AG10803 (cell line): ENCODE measurements around the gene PMFBP1.

Experiments used
- DNase-seq: peaks from one replicate; pipeline ENCODE4 v3.0.0; 2010; ENCODE audit warnings: low read depth
- H3K4me3 ChIP-seq: 2 replicates; pipeline ENCODE4 v1.5.1; 2011; ENCODE audit warnings: mild to moderate bottlenecking, low read length, control low read depth
- CTCF ChIP-seq: conservative IDR thresholded peaks from 2 replicates; pipeline ENCODE4 v1.5.1; 2011; ENCODE audit warnings: mild to moderate bottlenecking, low read length, control low read depth, inconsistent platforms

The PMFBP1 gene

GRCh38 chr16:72094266-72094610 lies 77.7 kb downstream of the PMFBP1 start:
- no peak for TF ChIP-seq CTCF
- DNase-seq: peak; percentile 8
- H3K4me3 ChIP-seq: peak overlapping the region; percentile 100

DNA sequence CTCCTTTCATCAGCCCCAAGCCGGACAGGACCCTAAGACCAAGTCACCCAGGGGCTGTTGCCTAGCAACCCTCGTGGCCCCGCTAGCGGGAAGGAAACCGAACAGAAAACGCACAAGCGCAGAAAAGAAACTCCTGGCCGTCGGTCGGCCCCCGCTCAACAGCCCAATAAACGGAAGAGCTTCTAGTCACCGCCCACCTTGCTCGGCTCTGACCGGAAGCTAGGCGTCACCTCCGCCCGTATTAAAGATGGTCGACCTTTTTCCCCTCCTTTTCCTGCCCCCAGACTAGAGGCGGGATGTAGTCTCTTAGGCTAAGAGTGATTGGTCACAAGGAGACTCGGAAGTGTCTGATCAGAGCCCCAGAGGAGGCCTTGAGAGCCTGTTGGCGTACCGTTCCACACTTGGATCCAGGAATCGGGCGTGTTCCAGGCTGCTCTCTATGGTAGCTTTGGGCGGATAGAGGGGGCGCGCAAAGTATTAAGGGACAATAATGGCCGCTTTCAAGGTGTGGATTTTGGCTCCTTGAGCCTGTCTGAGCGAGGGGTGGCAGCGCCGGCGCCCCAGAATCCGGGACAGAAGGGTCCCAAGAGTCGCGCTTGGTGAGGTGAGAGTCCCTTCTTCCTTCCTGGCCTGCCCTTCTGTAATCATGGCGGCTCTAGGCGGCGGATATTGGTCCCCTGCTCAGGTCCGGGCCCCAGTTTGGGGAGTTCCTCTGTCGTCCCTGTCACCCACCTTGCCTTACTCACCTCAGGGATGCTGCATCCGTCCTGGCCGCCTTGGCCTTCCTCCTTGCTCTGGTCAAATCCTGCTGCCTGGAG lies 78.3 kb downstream of the PMFBP1 start, which contains the start of the genes DHX38 and TXNL4B:
TSS of gene DHX38 (plus strand) at position 400 of the 818 bp plus-strand sequence. CDS start 2,311 bp downstream, outside the sequence.
TSS of gene TXNL4B (minus strand) at position 173 of the 818 bp plus-strand sequence. CDS start 2,871 bp downstream, outside the sequence.
- no peak for TF ChIP-seq CTCF
- DNase-seq: peak; percentile 99
- H3K4me3 ChIP-seq: peak within 1 kb of the TSS; percentile 100

DNA sequence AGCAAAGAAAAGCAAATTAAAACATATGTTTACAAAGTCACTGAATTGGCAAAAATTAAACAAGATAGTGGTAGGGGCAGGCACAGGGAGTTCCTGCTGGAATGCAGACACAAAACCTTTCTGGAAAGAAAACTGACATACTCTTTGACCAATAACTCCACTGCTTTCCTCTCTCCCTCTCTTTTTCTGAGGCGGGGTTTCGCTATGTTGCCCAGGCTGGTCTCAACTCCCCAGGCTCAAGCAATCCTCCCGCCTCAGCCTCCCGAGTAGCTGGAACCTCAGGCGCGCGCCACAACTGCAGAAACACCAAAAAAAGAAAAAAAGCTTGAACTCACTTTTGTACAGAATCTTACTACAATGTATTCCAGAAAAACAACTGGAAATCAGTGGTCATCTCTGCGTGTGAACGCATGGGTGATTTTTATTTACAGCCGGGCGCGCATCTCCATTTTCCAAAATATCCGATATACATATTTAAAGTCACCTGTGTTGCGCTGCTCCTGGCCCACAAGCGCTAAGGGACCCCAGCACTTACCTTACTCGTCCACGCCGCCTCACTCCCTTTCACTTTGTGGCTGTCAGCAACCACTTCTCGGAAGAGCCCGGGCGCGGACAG lies 79.0 kb downstream of the PMFBP1 start:
- TF ChIP-seq CTCF: no peak
- peak overlapping the region; percentile 100 for H3K4me3 ChIP-seq
- peak; percentile 69 for DNase-seq

DNA sequence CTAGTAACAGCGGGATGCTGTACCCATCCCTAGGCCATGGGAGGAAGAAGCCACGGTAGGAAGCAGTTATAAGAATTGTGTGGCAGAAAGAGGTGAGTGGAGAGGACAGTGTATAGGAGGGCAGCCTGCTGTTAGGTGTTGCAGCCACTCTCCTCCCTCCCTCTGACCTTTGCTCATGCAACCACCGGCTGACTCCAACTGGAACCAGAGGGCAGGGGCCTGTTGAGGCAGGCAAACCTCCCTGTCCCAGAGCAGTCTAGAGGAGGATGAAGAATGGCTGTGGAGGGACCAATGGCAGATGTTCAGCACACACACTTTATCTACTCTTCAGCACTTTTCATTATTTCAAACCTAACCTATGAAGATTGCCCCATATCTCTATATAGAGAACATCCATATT lies 80.7 kb downstream of the PMFBP1 start:
- DNase-seq: no peak
- no peak overlapping the region for H3K4me3 ChIP-seq

GRCh38 chr16:72085002-72085401 lies 87.0 kb downstream of the PMFBP1 start:
- H3K4me3 ChIP-seq: no peak overlapping the region
- TF ChIP-seq CTCF: no peak

More for the DNA sequence above, 80.7 kb downstream of the PMFBP1 start:
- no peak for TF ChIP-seq CTCF

DNA sequence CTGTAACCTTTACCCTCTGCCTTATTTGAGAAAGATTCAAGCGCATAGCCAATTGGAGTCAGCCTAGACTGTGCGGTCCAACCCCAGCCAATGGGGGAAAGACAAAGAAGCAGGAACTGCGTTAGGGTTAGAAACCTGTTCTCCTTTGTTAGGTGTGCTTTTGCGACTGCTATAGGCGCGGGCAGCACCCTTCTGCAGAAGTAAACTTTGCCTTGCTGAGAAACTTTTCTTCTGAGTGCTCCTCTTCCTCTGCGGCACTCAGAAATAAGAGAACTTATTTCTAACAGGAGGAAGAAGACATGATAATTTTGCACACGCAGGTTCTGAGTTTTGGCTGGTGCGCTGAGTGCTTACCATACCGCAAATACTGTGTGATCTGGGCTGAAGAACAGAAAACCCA lies 87.5 kb downstream of the PMFBP1 start:
- H3K4me3 ChIP-seq: no peak overlapping the region
- DNase-seq: no peak
- no peak for TF ChIP-seq CTCF

More at GRCh38 chr16:72085002-72085401, 87.0 kb downstream of the PMFBP1 start:
- DNase-seq: no peak
